OCI-LY1 (cell line): ENCODE measurements around the gene GIMAP4.
"Not testable (repeated sequence)": the region's sequence is repeated elsewhere in the genome, so short reads cannot be mapped to it uniquely, and the experiment has no call there.

Experiments used
- H2AFZ ChIP-seq: fragments of 200-600 bp; sonication (generic), shearing (Covaris generic); 2 replicates; pipeline ENCODE4 v1.6.0; 2014; ENCODE audit warnings: antibody characterized with exemption, mild to moderate bottlenecking, low read length
- H3F3A ChIP-seq: fragments of 200-600 bp; sonication (generic), shearing (Covaris generic); 2 replicates; pipeline ENCODE4 v1.6.0; 2014; ENCODE audit warnings: mild to moderate bottlenecking, antibody characterized with exemption, low read length, moderate library complexity; ENCODE audit not compliant: insufficient read depth
- H3K27ac ChIP-seq: fragments of 200-600 bp; sonication (generic); 2 replicates; pipeline ENCODE4 v1.5.1; 2014; ENCODE audit warnings: low read length, mixed run types, mild to moderate bottlenecking, low read depth; ENCODE audit not compliant: poor library complexity, severe bottlenecking
- H3K27me3 ChIP-seq: fragments of 200-600 bp; sonication (generic); 2 replicates; pipeline ENCODE4 v1.6.0; 2014; ENCODE audit warnings: antibody characterized with exemption, mild to moderate bottlenecking, low read length, moderate library complexity; ENCODE audit not compliant: insufficient read depth
- H3K36me3 ChIP-seq: fragments of 200-600 bp; sonication (generic); 2 replicates; pipeline ENCODE4 v1.6.1; 2014; ENCODE audit warnings: mild to moderate bottlenecking, antibody characterized with exemption, low read length, moderate library complexity, mixed read lengths; ENCODE audit not compliant: insufficient read depth
- H3K4me1 ChIP-seq: fragments of 200-600 bp; sonication (generic); 2 replicates; pipeline ENCODE4 v1.5.1; 2014; ENCODE audit warnings: mild to moderate bottlenecking, low read length, moderate library complexity; ENCODE audit not compliant: insufficient read depth, severe bottlenecking
- H3K4me2 ChIP-seq: fragments of 200-600 bp; sonication (generic), shearing (Covaris generic); 2 replicates; pipeline ENCODE4 v1.6.1; 2014; ENCODE audit warnings: low read length
- H3K4me3 ChIP-seq: fragments of 200-600 bp; sonication (generic); 2 replicates; pipeline ENCODE4 v1.5.1; 2014; ENCODE audit warnings: low read length, low read depth, mild to moderate bottlenecking, mixed read lengths; ENCODE audit not compliant: poor library complexity, severe bottlenecking
- H3K79me2 ChIP-seq: fragments of 200-600 bp; shearing (Covaris generic); 2 replicates; pipeline ENCODE4 v1.6.1; 2016; ENCODE audit warnings: mixed run types, low read length, mixed read lengths; ENCODE audit not compliant: insufficient read depth
- H3K9ac ChIP-seq: fragments of 200-600 bp; sonication (generic), shearing (Covaris generic); 2 replicates; pipeline ENCODE4 v1.6.1; 2014; ENCODE audit warnings: mild to moderate bottlenecking, low read length, mixed read lengths
- H3K9me2 ChIP-seq: fragments of 200-600 bp; sonication (generic), shearing (Covaris generic); 2 replicates; pipeline ENCODE4 v1.6.1; 2014; ENCODE audit warnings: low read depth, mild to moderate bottlenecking, low read length, mixed read lengths
- H3K9me3 ChIP-seq: fragments of 200-600 bp; shearing (Covaris generic); 2 replicates; pipeline ENCODE4 v1.6.1; 2014; ENCODE audit warnings: low read length, mixed read lengths
- H4K20me1 ChIP-seq: fragments of 200-600 bp; sonication (generic), shearing (Covaris generic); 2 replicates; pipeline ENCODE4 v1.6.0; 2016; ENCODE audit warnings: mild to moderate bottlenecking, low read length; ENCODE audit not compliant: insufficient read depth
- EZH2 ChIP-seq: fragments of 200-600 bp; sonication (generic), shearing (Covaris generic); IDR thresholded peaks from 2 replicates; pipeline ENCODE4 v1.8.0; 2017; ENCODE audit warnings: borderline replicate concordance, mixed run types, mild to moderate bottlenecking, antibody characterized with exemption, low read length, moderate library complexity, mixed read lengths
- TF ChIP-seq, protein P1 (sequence below): fragments of 200-600 bp; sonication (generic), shearing (Covaris generic); IDR thresholded peaks from 2 replicates; pipeline ENCODE4 v1.5.1; 2017; ENCODE audit warnings: mild to moderate bottlenecking, antibody characterized with exemption, low read length, moderate library complexity, mixed read lengths

Gene GIMAP4

DNA sequence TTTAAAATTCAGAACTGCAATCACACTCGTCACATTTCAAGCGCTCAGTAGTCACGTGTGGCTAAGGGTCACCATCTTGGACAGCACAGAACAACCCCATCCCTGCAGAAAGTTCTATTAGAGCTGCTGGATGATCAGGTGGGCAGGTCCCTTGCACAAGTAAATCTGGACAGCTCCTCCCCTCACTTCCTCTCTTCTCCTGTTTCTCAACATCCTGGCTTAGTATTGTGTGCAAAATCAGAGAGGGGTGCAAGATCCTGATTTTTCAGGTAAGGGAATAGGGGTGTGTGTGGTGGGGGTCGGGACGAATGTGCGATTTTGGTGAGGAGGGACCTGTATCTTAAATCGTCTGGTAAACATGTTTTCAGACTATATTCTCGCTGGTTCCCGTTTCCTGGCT, at the start of gene GIMAP4:
Gene GIMAP4, plus strand, starts transcription at position 222 of the 400 bp plus-strand sequence. CDS start 2,512 bp downstream, outside the sequence.
- TF ChIP-seq, protein P1, sequence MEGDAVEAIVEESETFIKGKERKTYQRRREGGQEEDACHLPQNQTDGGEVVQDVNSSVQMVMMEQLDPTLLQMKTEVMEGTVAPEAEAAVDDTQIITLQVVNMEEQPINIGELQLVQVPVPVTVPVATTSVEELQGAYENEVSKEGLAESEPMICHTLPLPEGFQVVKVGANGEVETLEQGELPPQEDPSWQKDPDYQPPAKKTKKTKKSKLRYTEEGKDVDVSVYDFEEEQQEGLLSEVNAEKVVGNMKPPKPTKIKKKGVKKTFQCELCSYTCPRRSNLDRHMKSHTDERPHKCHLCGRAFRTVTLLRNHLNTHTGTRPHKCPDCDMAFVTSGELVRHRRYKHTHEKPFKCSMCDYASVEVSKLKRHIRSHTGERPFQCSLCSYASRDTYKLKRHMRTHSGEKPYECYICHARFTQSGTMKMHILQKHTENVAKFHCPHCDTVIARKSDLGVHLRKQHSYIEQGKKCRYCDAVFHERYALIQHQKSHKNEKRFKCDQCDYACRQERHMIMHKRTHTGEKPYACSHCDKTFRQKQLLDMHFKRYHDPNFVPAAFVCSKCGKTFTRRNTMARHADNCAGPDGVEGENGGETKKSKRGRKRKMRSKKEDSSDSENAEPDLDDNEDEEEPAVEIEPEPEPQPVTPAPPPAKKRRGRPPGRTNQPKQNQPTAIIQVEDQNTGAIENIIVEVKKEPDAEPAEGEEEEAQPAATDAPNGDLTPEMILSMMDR, result no peak
- TF ChIP-seq EZH2, result no peak
- Histone ChIP-seq H3K36me3 (no peaks in the 10 kb centered on the region), H3K79me2 (no peaks in the 10 kb centered on the region), H3F3A (no peaks in the 10 kb centered on the region), H3K9me3 (no peaks in the 10 kb centered on the region), H3K9me2 (no peaks in the 10 kb centered on the region), H3K4me2 (no peak within 1 kb of the TSS), H3K27me3 (no peaks in the 10 kb centered on the region), H3K27ac (no peak within 1 kb of the TSS), H2AFZ (no peak within 1 kb of the TSS), H3K4me3 (no peak within 1 kb of the TSS), H3K4me1 (no peaks in the 10 kb centered on the region), H4K20me1 (no peaks in the 10 kb centered on the region), H3K9ac (no peak within 1 kb of the TSS)

DNA sequence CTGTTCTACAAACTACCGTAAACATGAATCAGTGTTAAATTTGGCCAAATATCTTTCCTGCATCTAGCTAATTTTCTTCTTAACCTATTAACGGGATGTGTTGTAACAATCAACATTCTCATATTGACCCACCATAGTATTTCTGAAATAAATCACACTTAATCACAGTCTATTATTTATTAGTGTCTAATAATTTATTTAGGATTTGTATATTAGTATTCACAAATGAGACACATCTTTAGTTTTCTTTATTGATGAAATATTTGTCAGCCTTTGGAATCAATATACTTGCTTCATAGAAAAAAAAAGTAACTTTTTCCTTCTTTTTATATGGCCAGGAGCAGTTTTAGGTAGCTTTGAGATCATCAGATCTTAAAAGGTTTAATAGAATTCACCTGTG, 47.9 kb upstream of the GIMAP4 start:
- Histone ChIP-seq H3K9me3 (no peaks in the 10 kb centered on the region), H3K4me2 (no peak overlapping the region), H3K27me3 (no peaks in the 10 kb centered on the region; the same call in 1 of the 2 replicates), H3F3A (no peaks in the 10 kb centered on the region), H3K79me2 (no peaks in the 10 kb centered on the region), H3K9ac (no peak overlapping the region), H3K36me3 (no peaks in the 10 kb centered on the region), H2AFZ (no peak overlapping the region), H3K9me2 (peaks cover 2% of the 10 kb centered on the region; the same call in 1 of the 2 replicates), H3K4me1 (no peaks in the 10 kb centered on the region), H4K20me1 (no peaks in the 10 kb centered on the region), H3K4me3 (no peak overlapping the region), H3K27ac (no peak overlapping the region)
- TF ChIP-seq EZH2, result no peak
- TF ChIP-seq, protein P1, result no peak

DNA sequence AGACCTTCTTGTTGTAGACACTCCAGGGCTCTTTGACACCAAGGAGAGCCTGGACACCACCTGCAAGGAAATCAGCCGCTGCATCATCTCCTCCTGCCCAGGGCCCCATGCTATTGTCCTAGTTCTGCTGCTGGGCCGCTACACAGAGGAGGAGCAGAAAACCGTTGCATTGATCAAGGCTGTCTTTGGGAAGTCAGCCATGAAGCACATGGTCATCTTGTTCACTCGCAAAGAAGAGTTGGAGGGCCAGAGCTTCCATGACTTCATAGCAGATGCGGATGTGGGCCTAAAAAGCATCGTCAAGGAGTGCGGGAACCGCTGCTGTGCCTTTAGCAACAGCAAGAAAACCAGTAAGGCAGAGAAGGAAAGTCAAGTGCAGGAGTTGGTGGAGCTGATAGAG, 47.0 kb upstream of the GIMAP4 start:
- no peaks in the 10 kb centered on the region for H3K79me2 ChIP-seq

DNA sequence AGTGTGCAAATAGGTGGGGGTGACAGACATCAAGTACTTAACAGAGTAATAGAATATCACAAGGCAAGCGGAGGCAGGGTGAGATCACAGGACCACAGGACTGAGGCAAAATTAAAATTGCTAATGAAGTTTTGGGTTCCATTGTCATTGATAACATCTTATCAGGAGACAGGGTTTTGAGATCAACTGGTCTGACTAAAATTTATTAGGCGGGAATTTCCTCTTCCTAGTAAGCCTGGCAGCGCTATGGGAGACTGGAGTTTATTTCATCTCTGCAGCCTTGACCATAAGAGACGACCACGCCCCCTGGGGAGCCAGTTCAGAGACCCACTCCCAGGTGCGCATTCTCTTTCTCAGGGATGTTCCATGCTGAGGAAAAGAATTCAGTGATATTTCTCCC, 44.3 kb upstream of the GIMAP4 start:
- not testable (repeated sequence) for H3K36me3 ChIP-seq, H3K9me3 ChIP-seq, H3K27ac ChIP-seq, H2AFZ ChIP-seq, H3K27me3 ChIP-seq, H3F3A ChIP-seq, H3K4me2 ChIP-seq, H3K9ac ChIP-seq, H3K4me3 ChIP-seq, H3K79me2 ChIP-seq, H3K4me1 ChIP-seq, H4K20me1 ChIP-seq, H3K9me2 ChIP-seq

More for the DNA sequence above, 47.0 kb upstream of the GIMAP4 start:
- Histone ChIP-seq H3K27ac (no peak overlapping the region), H3K27me3 (no peaks in the 10 kb centered on the region; the same call in 1 of the 2 replicates), H3K4me3 (no peak overlapping the region), H3K9ac (no peak overlapping the region), H3K9me2 (peaks cover 2% of the 10 kb centered on the region; the same call in 1 of the 2 replicates), H3K4me2 (no peak overlapping the region), H3K9me3 (no peaks in the 10 kb centered on the region), H3K4me1 (no peaks in the 10 kb centered on the region), H3F3A (no peaks in the 10 kb centered on the region), H4K20me1 (no peaks in the 10 kb centered on the region), H2AFZ (no peak overlapping the region; the same call in 1 of the 2 replicates), H3K36me3 (no peaks in the 10 kb centered on the region)
- TF ChIP-seq, protein P1, result no peak
- TF ChIP-seq EZH2, result no peak
